GM18498 (cell line): ENCODE results near the gene SLC13A5.

Experiments used
- ATAC-seq: cut with Tn5 transposase; IDR thresholded peaks from one replicate; pipeline ENCODE4 v1.9.1; 2021; ENCODE audit warnings: mild to moderate bottlenecking, moderate library complexity; ENCODE audit not compliant: unreplicated experiment

The SLC13A5 gene

GRCh38 chr17:6639586-6640535 is 73.3 kb downstream of the SLC13A5 start:
- peak; percentile 16 for ATAC-seq

GRCh38 chr17:6639014-6639585 is 74.1 kb downstream of the SLC13A5 start:
- ATAC-seq, result no peak

- no peak for ATAC-seq
Measured at GRCh38 chr17:6638046-6638908, 74.9 kb downstream of the SLC13A5 start.

GRCh38 chr17:6637458-6637840 is 75.7 kb downstream of the SLC13A5 start:
- ATAC-seq, result no peak

GRCh38 chr17:6636616-6637457 is 76.3 kb downstream of the SLC13A5 start:
- ATAC-seq, result no peak

- no peak for ATAC-seq
Measured at GRCh38 chr17:6636105-6636504, 77.1 kb downstream of the SLC13A5 start.
